ENCODE data around the gene RNF212B. TPM values are rescaled to one million over a fixed set of nuclear protein-coding genes. Genes with fewer than 3 reads are reported as not detected.
"Not testable (repeated sequence)": the region's sequence is repeated elsewhere in the genome, so short reads cannot be mapped to it uniquely, and the experiment has no call there.

Gene RNF212B
- total RNA-seq, result not detected

GRCh38 chr14:23237772-23238594 is at the start of gene RNF212B:
Gene RNF212B, plus strand, starts transcription at chr14:23237936. Its CDS starts 2,410 bp downstream, at chr14:23240346.
- WGBS, result 29% methylated on average over 38 of the region's 39 CpGs
- no peak within 1 kb of the TSS for H3K27ac ChIP-seq

GRCh38 chr14:23193432-23193831 is 44.3 kb upstream of the RNF212B start:
- DNase-seq (ENCODE audit: low spot score in 2 of 2), result no peak
- H3K4me3 ChIP-seq, result no peak overlapping the region
- no peaks in the 10 kb centered on the region for H3K27me3 ChIP-seq
- H3K36me3 ChIP-seq, result no peaks in the 10 kb centered on the region
- H3K9me3 ChIP-seq, result no peaks in the 10 kb centered on the region
- no peak for TF ChIP-seq POLR2A (IDR thresholded peaks at IDR 0.05)
- TF ChIP-seq CTCF (IDR thresholded peaks at IDR 0.05), result no peak
- no peak for TF ChIP-seq POLR2AphosphoS5 (IDR thresholded peaks at IDR 0.05)
- no peak for TF ChIP-seq EP300 (IDR thresholded peaks at IDR 0.05)
- no peaks in the 10 kb centered on the region for H3K4me1 ChIP-seq
- no peak overlapping the region for H3K27ac ChIP-seq
- 46% methylated on average over 3 of the region's 3 CpGs for WGBS

More at GRCh38 chr14:23237772-23238594, at the start of gene RNF212B:
- no peaks in the 10 kb centered on the region for H3K9me3 ChIP-seq
- H3K27me3 ChIP-seq, result no peaks in the 10 kb centered on the region
- H3K4me1 ChIP-seq, result peaks cover 10% of the 10 kb centered on the region
- H3K36me3 ChIP-seq, result no peaks in the 10 kb centered on the region
- peak; percentile 92 to 93 for DNase-seq (ENCODE audit: low spot score in 2 of 2)
- TF ChIP-seq EP300 (IDR thresholded peaks at IDR 0.05), result no peak
- no peak for TF ChIP-seq POLR2A (IDR thresholded peaks at IDR 0.05)
- no peak for TF ChIP-seq CTCF (IDR thresholded peaks at IDR 0.05)
- no peak for TF ChIP-seq POLR2AphosphoS5 (IDR thresholded peaks at IDR 0.05)
- H3K4me3 ChIP-seq, result peak within 1 kb of the TSS; percentile 39

GRCh38 chr14:23195552-23196101 is 42.1 kb upstream of the RNF212B start:
- no peaks in the 10 kb centered on the region for H3K27me3 ChIP-seq
- WGBS, result 66% methylated on average over 7 of the region's 7 CpGs
- no peak for TF ChIP-seq POLR2AphosphoS5 (IDR thresholded peaks at IDR 0.05)
- TF ChIP-seq CTCF (IDR thresholded peaks at IDR 0.05), result no peak
- TF ChIP-seq POLR2A (IDR thresholded peaks at IDR 0.05), result no peak
- no peak for TF ChIP-seq EP300 (IDR thresholded peaks at IDR 0.05)
- H3K4me3 ChIP-seq, result no peak overlapping the region
- no peaks in the 10 kb centered on the region for H3K36me3 ChIP-seq
- no peaks in the 10 kb centered on the region for H3K9me3 ChIP-seq
- no peaks in the 10 kb centered on the region for H3K4me1 ChIP-seq
- DNase-seq (ENCODE audit: low spot score in 2 of 2), result no peak
- no peak overlapping the region for H3K27ac ChIP-seq

GRCh38 chr14:23196487-23196886 is 41.2 kb upstream of the RNF212B start:
- WGBS, result 94% methylated on average over 2 of the region's 2 CpGs
- H3K27me3 ChIP-seq; H3K27ac ChIP-seq; H3K9me3 ChIP-seq; H3K4me1 ChIP-seq; H3K4me3 ChIP-seq; H3K36me3 ChIP-seq; DNase-seq (ENCODE audit: low spot score in 2 of 2): not testable (repeated sequence)

GRCh38 chr14:23199141-23199540 is 38.6 kb upstream of the RNF212B start:
- H3K4me1 ChIP-seq; H3K9me3 ChIP-seq; DNase-seq (ENCODE audit: low spot score in 2 of 2); H3K4me3 ChIP-seq; H3K27ac ChIP-seq; H3K36me3 ChIP-seq; H3K27me3 ChIP-seq: not testable (repeated sequence)
- WGBS, result 100% methylated on average over 1 of the region's 1 CpG

GRCh38 chr14:23202001-23202400 is 35.7 kb upstream of the RNF212B start:
- Histone ChIP-seq H3K4me1 (no peaks in the 10 kb centered on the region), H3K27me3 (no peaks in the 10 kb centered on the region), H3K4me3 (no peak overlapping the region), H3K36me3 (no peaks in the 10 kb centered on the region), H3K9me3 (no peaks in the 10 kb centered on the region), H3K27ac (no peak overlapping the region)
- WGBS, result 93% methylated on average over 7 of the region's 7 CpGs
- TF ChIP-seq POLR2A (IDR thresholded peaks at IDR 0.05), result no peak
- no peak for TF ChIP-seq CTCF (IDR thresholded peaks at IDR 0.05)
- TF ChIP-seq POLR2AphosphoS5 (IDR thresholded peaks at IDR 0.05), result no peak
- TF ChIP-seq EP300 (IDR thresholded peaks at IDR 0.05), result no peak
- no peak for DNase-seq (ENCODE audit: low spot score in 2 of 2)
